CD4-positive, alpha-beta T cell treated with Interleukin-21 for 1 hour (primary cell): ENCODE results near the gene OR5AK2.
"Not testable (repeated sequence)": the region's sequence is repeated elsewhere in the genome, so short reads cannot be mapped to it uniquely, and the experiment has no call there.

Experiments used
- DNase-seq: peaks from one replicate; pipeline ENCODE4 v3.0.0-alpha.2; 2020

The OR5AK2 gene

GRCh38 chr11:56988614-56989013 is at the start of gene OR5AK2:
Gene OR5AK2, plus strand, starts transcription at chr11:56988914. Its CDS starts 0 bp downstream, at chr11:56988914.
- no peak for DNase-seq

GRCh38 chr11:56945526-56945925 is 43.2 kb upstream of the OR5AK2 start:
- DNase-seq: not testable (repeated sequence)

GRCh38 chr11:56948991-56949515 is 39.7 kb upstream of the OR5AK2 start:
- DNase-seq: no peak

- DNase-seq: no peak
Measured at GRCh38 chr11:56950510-56950909, 38.2 kb upstream of the OR5AK2 start.

GRCh38 chr11:56953907-56954306 is 34.8 kb upstream of the OR5AK2 start:
- not testable (repeated sequence) for DNase-seq

GRCh38 chr11:56961609-56962008 is 27.1 kb upstream of the OR5AK2 start:
- DNase-seq: no peak

GRCh38 chr11:56967726-56968125 is 21.0 kb upstream of the OR5AK2 start:
- no peak for DNase-seq

- DNase-seq: no peak
Measured at GRCh38 chr11:56968524-56968923, 20.2 kb upstream of the OR5AK2 start.

GRCh38 chr11:56977314-56977713 is 11.4 kb upstream of the OR5AK2 start:
- DNase-seq: no peak

GRCh38 chr11:56990702-56991101 is 2.0 kb downstream of the OR5AK2 start:
- no peak for DNase-seq

GRCh38 chr11:56994532-56994931 is 5.8 kb downstream of the OR5AK2 start:
- DNase-seq: no peak

- no peak for DNase-seq
Measured at GRCh38 chr11:57001674-57002401, 13.1 kb downstream of the OR5AK2 start.

GRCh38 chr11:57008373-57008772 is 19.7 kb downstream of the OR5AK2 start:
- no peak for DNase-seq

- DNase-seq: no peak
Measured at GRCh38 chr11:57015679-57016078, 27.0 kb downstream of the OR5AK2 start.

- DNase-seq: no peak
Measured at GRCh38 chr11:57031556-57031955, 42.8 kb downstream of the OR5AK2 start.
